PC-9 (cell line): ENCODE results near the gene ISM1.

Experiments
- CTCF ChIP-seq: fragments of 200-600 bp; sonication (generic); conservative IDR thresholded peaks from 2 replicates; pipeline ENCODE4 v1.6.1; 2017; ENCODE audit warnings: mixed run types, antibody characterized with exemption, mild to moderate bottlenecking, moderate library complexity
- EZH2 ChIP-seq: fragments of 200-600 bp; sonication (generic); IDR thresholded peaks from 2 replicates; pipeline ENCODE4 v1.8.0; 2017; ENCODE audit warnings: antibody characterized with exemption, low read depth

- no peak for TF ChIP-seq CTCF
- TF ChIP-seq EZH2, result no peak
Observed at GRCh38 chr20:13271098-13271497, 50.0 kb downstream of the ISM1 start.
